A549 (cell line): ENCODE data around the gene MEF2A. TPM values are rescaled to one million over a fixed set of nuclear protein-coding genes. Genes with fewer than 3 reads are reported as not detected.

Experiments
- ATAC-seq, 2 experiments: fragments of 200-7000 bp in 1 of 2; fragments of >200 bp in 1 of 2; cut with Nextera tagmentation in 1 of 2; cut with Tn5 transposase in 1 of 2; 3 replicates each; pipeline versions ENCODE4 v1.8.0 to v1.9.1; 2018 to 2020; ENCODE audit warnings: mild to moderate bottlenecking in 1 of 2, moderate library complexity in 1 of 2
- CTCF ChIA-PET: fragments of 300-600 bp; sonication (Branson Sonifier 250); formaldehyde crosslinking; extraction: SDS; loops from one replicate; lab custom pipeline; 2021; ENCODE audit warnings: antibody characterized with exemption, inconsistent platforms; lab: Yijun Ruan, JAX
- POLR2A ChIA-PET: fragments of 350-600 bp; formaldehyde crosslinking; extraction: SDS; loops from one replicate; lab custom pipeline; 2021; ENCODE audit warnings: antibody characterized with exemption, inconsistent platforms; lab: Yijun Ruan, JAX
- DNase-seq, 2 experiments: peaks; one replicate each; pipeline versions ENCODE4 v3.0.0 to v3.0.0-alpha.2; 2011 to 2016; ENCODE audit warnings: low read depth in 1 of 2, low spot score in 1 of 2
- FAIRE-seq: peaks from 2 replicates; lab custom pipeline; 2011; peaks lifted over from hg19 to GRCh38; lab: Jason Lieb, UNC
- H3K27ac ChIP-seq, 2 experiments: fragments of >200 bp; sonication (Bioruptor Twin); formaldehyde crosslinking; 3 replicates each; pipeline ENCODE4 v1.5.1; 2016 to 2017
- H3K4me1 ChIP-seq: fragments of >200 bp; sonication (Bioruptor Twin); formaldehyde crosslinking; 3 replicates; pipeline ENCODE4 v1.6.1; 2016
- H3K4me2 ChIP-seq: fragments of >200 bp; sonication (Bioruptor Twin); formaldehyde crosslinking; 3 replicates; pipeline ENCODE4 v1.6.1; 2016
- H3K4me3 ChIP-seq: fragments of >200 bp; sonication (Bioruptor Twin); formaldehyde crosslinking; 3 replicates; pipeline ENCODE4 v1.5.1; 2016
- H3K9me3 ChIP-seq: fragments of >200 bp; sonication (Bioruptor Twin); formaldehyde crosslinking; 3 replicates; pipeline ENCODE4 v1.6.1; 2016
- BCL3 ChIP-seq: fragments of >200 bp; sonication (Bioruptor Twin); formaldehyde crosslinking; IDR thresholded peaks from 3 replicates; pipeline ENCODE4 v1.6.1; 2016
- BHLHE40 ChIP-seq: IDR thresholded peaks from 2 replicates; pipeline ENCODE4 v1.6.1; 2012; ENCODE audit warnings: low read depth, low read length, inconsistent platforms
- CBX8 ChIP-seq: fragments of 200-600 bp; sonication (generic); IDR thresholded peaks from 2 replicates; pipeline ENCODE4 v1.6.1; 2016
- CEBPB ChIP-seq, 2 experiments: fragments of >200 bp in 1 of 2; sonication (Bioruptor Twin) in 1 of 2; formaldehyde crosslinking in 1 of 2; IDR thresholded peaks; 2 replicates each; pipeline ENCODE4 v1.6.1; 2012 to 2016
- CHD2 ChIP-seq: fragments of 150-350 bp; IDR thresholded peaks from 2 replicates; pipeline ENCODE4 v1.6.1; 2014; ENCODE audit warnings: low read length; ENCODE audit not compliant: partially characterized antibody
- CTCF ChIP-seq: fragments of >200 bp; sonication (Bioruptor Twin); formaldehyde crosslinking; IDR thresholded peaks from 3 replicates; pipeline ENCODE4 v1.5.1; 2016
- FOSB ChIP-seq: fragments of 250-450 bp; sonication (Bioruptor Pico); IDR thresholded peaks from 2 replicates; pipeline ENCODE4 v1.5.0; 2020; ENCODE audit warnings: mild to moderate bottlenecking, moderate library complexity
- FOSL2 ChIP-seq, 2 experiments: fragments of 450-650 bp in 1 of 2; fragments of >200 bp in 1 of 2; sonication (Bioruptor Twin) in 1 of 2; formaldehyde crosslinking; IDR thresholded peaks; 2 replicates each; pipeline versions ENCODE4 v1.5.0 to v1.6.1; 2016 to 2020; ENCODE audit warnings: mild to moderate bottlenecking in 1 of 2, moderate library complexity in 1 of 2
- HDAC2 ChIP-seq: fragments of 200-600 bp; sonication (generic); IDR thresholded peaks from 2 replicates; pipeline ENCODE4 v1.6.1; 2016
- HMGXB4 ChIP-seq: fragments of 250-450 bp; sonication (Bioruptor Pico); IDR thresholded peaks from 2 replicates; pipeline ENCODE4 v1.5.0; 2021; ENCODE audit warnings: mild to moderate bottlenecking, moderate library complexity, borderline replicate concordance
- HOXB5 ChIP-seq: fragments of 250-450 bp; sonication (Bioruptor Pico); IDR thresholded peaks from 2 replicates; pipeline ENCODE4 v1.5.0; 2020; ENCODE audit warnings: mild to moderate bottlenecking, moderate library complexity
- JUN ChIP-seq, 2 experiments: fragments of >200 bp; sonication (Bioruptor Twin); formaldehyde crosslinking; IDR thresholded peaks; 2 replicates in 1 of 2; 3 replicates in 1 of 2; pipeline ENCODE4 v1.6.1; 2016 to 2017
- MAFK ChIP-seq: fragments of 450-650 bp; IDR thresholded peaks from 2 replicates; pipeline ENCODE4 v1.6.1; 2014; ENCODE audit not compliant: partially characterized antibody
- NFE2L2 ChIP-seq: fragments of 150-350 bp; conservative IDR thresholded peaks from 2 replicates; pipeline ENCODE4 v1.6.1; 2014; ENCODE audit warnings: low read length
- RARB ChIP-seq: fragments of 250-450 bp; sonication (Bioruptor Pico); IDR thresholded peaks from 2 replicates; pipeline ENCODE4 v1.8.0; 2021; ENCODE audit warnings: mild to moderate bottlenecking, moderate library complexity
- RCOR1 ChIP-seq: fragments of 150-350 bp; IDR thresholded peaks from 2 replicates; pipeline ENCODE4 v1.6.1; 2014; ENCODE audit warnings: antibody characterized with exemption, low read length, low read depth
- TFCP2L1 ChIP-seq: fragments of 250-450 bp; sonication (Bioruptor Pico); IDR thresholded peaks from 2 replicates; pipeline ENCODE4 v1.5.0; 2021; ENCODE audit warnings: mild to moderate bottlenecking
- USF2 ChIP-seq: fragments of 450-650 bp; IDR thresholded peaks from 2 replicates; pipeline ENCODE4 v1.6.1; 2014; ENCODE audit warnings: antibody characterized with exemption
- ZC3H11A ChIP-seq: fragments of 450-650 bp; IDR thresholded peaks from 2 replicates; pipeline ENCODE4 v1.6.1; 2014; ENCODE audit warnings: antibody characterized with exemption, mild to moderate bottlenecking
- ZSCAN20 ChIP-seq: fragments of 250-450 bp; sonication (Bioruptor Pico); IDR thresholded peaks from 2 replicates; pipeline ENCODE4 v1.8.0; 2022; ENCODE audit warnings: mild to moderate bottlenecking, moderate library complexity
- WGBS: methylation state at CpG from one replicate; pipeline ENCODE4 v1.1.6; 2017; ENCODE audit errors: missing lambda C conversion rate; 5-methylcytosine and 5-hydroxymethylcytosine counted together
- polyA plus RNA-seq, 4 experiments: library from polyadenylated mRNA; depleted of rRNA in 3 of 4; stranded (reverse); fragments of >200 nt; fragmentation: RNase III in 1 of 4; extraction: RNeasy Plus Mini Kit Qiagen cat#74134 plus additional on column Dnase treatment in 1 of 4; gene quantifications; 2 replicates in 3 of 4; 3 replicates in 1 of 4; pipeline ENCODE4 v1.2.3, GENCODE V29; 2011 to 2017

The MEF2A gene
- polyA plus RNA-seq, 2 of the 4 experiments (the other 2 are of a cell fraction), result 15.0 to 43.4 TPM

GRCh38 chr15:99762288-99762687 lies 196.5 kb downstream of the MEF2A start:
- no peak overlapping the region for H3K4me2 ChIP-seq
- H3K4me1 ChIP-seq, result no peaks in the 10 kb centered on the region
- FAIRE-seq, result peak; percentile 39
- H3K27ac ChIP-seq, result no peak overlapping the region
- WGBS, result 57% methylated on average over 1 of the region's 1 CpG
- CTCF ChIA-PET, result interaction anchor here (0.6 to 1.2 kb wide), 3 partner anchors 48 to 662 kb away, joined by 3 to 4 read pairs (median 4); no protein-coding TSS in a partner anchor
- H3K9me3 ChIP-seq, result no peaks in the 10 kb centered on the region
- H3K4me3 ChIP-seq, result no peak overlapping the region
- POLR2A ChIA-PET, result no interaction called here
- ATAC-seq, result no peak
- no peak for DNase-seq
- peak; percentile 78 for TF ChIP-seq MAFK
- no peak for TF ChIP-seq HDAC2
- TF ChIP-seq HOXB5 (CRISPR knock-in tag), result no peak

GRCh38 chr15:99763827-99764226 lies 198.0 kb downstream of the MEF2A start:
- H3K9me3 ChIP-seq, result no peaks in the 10 kb centered on the region
- DNase-seq (no peak), ATAC-seq (no peak), FAIRE-seq (no peak)
- WGBS, result 65% methylated on average over 2 of the region's 2 CpGs
- H3K27ac ChIP-seq, result no peak overlapping the region
- POLR2A ChIA-PET, result no interaction called here
- no peak overlapping the region for H3K4me3 ChIP-seq
- no peak overlapping the region for H3K4me2 ChIP-seq
- H3K4me1 ChIP-seq, result no peaks in the 10 kb centered on the region
- TF ChIP-seq HMGXB4 (CRISPR knock-in tag) (no peak), RARB (CRISPR knock-in tag) (no peak), TFCP2L1 (CRISPR knock-in tag) (no peak), ZC3H11A (no peak), FOSB (CRISPR knock-in tag) (no peak), BCL3 (no peak), CEBPB (IDR thresholded peaks at IDR 0.05) (no peak), BHLHE40 (no peak)
- CTCF ChIA-PET, result interaction anchor here (1.1 kb wide), 1 partner anchor 8 kb away, joined by 4 read pairs; no protein-coding TSS in a partner anchor

- ATAC-seq, result no peak
- CTCF ChIA-PET, result interaction anchor here (1.1 kb wide), 1 partner anchor 8 kb away, joined by 4 read pairs; no protein-coding TSS in a partner anchor
These were observed 198.7 kb downstream of the MEF2A start for GRCh38 chr15:99764522-99764921.

More at GRCh38 chr15:99764522-99764921, 198.7 kb downstream of the MEF2A start:
- Histone ChIP-seq H3K9me3 (no peaks in the 10 kb centered on the region), H3K4me3 (no peak overlapping the region), H3K4me2 (no peak overlapping the region), H3K27ac (no peak overlapping the region), H3K4me1 (no peaks in the 10 kb centered on the region)
- WGBS, result 55% methylated on average over 3 of the region's 3 CpGs
- POLR2A ChIA-PET, result no interaction called here
- no peak for FAIRE-seq
- TF ChIP-seq CBX8 (no peak), ZSCAN20 (no peak), CTCF (no peak), CHD2 (no peak), BCL3 (no peak), JUN (IDR thresholded peaks at IDR 0.05) (no peak), RCOR1 (no peak), USF2 (no peak), FOSL2 (IDR thresholded peaks at IDR 0.05) (no peak), FOSL2 (CRISPR knock-in tag; IDR thresholded peaks at IDR 0.05) (no peak), BHLHE40 (no peak), NFE2L2 (no peak)
- no peak for DNase-seq
